ENCODE measurements around the gene HOXC6. TPM values are rescaled to one million over a fixed set of nuclear protein-coding genes. Genes with fewer than 3 reads are reported as not detected.

Gene HOXC6
- total and polyA plus RNA-seq, 2 of the 8 experiments (the other 6 are each of a cell fraction or from before 2014, with no cell fraction given): not detected

DNA sequence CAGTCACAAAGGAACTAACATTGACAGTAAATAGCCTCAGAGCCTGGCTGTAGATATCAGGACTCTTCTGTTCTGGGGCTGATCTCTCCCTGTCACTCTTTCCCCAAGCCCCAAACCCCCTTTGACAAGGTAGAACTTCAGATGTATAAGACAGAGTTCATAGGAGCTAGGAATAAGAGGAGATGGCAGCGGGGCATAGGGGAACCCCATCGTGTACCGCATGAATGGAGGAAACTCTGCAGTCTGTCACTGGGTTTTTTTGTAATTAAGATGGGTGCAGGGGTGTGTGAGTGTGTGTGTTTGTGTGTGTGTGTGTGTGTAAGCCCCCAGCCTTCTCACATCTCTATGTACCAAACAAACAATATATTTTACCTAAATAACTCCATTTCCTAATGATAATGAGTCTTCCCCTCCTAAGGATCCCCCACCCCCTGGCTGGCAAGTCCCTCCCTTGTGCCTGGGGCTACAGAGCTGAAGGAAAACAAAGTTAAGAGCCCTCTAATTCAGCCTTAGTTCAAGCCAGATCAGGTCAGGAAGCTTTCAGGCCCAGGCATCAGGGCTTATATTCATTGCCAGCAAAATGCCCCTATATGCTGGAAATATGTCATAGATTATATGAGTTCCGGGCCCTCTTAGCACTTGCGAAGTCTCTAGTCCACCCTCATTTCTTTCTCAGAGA is 16.3 kb downstream of the HOXC6 start:
- no peaks in the 10 kb centered on the region; the same call in 1 of the 2 replicates for H3K23me2 ChIP-seq (ENCODE audit: low read depth, low read length)
- no peak overlapping the region for H3K56ac ChIP-seq (replicated peaks; ENCODE audit: insufficient read length, low read depth, low read length)
- H2BK20ac ChIP-seq (ENCODE audit: low read length): no peak overlapping the region
- no peak overlapping the region for H3K14ac ChIP-seq (ENCODE audit: insufficient read length)
- no peak overlapping the region for H2AFZ ChIP-seq (ENCODE audit: low read length)
- no peak overlapping the region for H2AK5ac ChIP-seq (ENCODE audit: low read depth, low read length)
- H2BK5ac ChIP-seq (ENCODE audit: low read depth, low read length): no peak overlapping the region
- H3K9ac ChIP-seq (replicated peaks in 1 of 4; ENCODE audit: extremely low read depth in 1 of 4, low read depth in 3 of 4, low read length in 3 of 4): no peak overlapping the region
- no peak overlapping the region for H3K4me3 ChIP-seq (ENCODE audit: extremely low read depth in 1 of 4, insufficient read depth in 2 of 4, low read depth in 3 of 4, low read length in 4 of 4)
- no peak overlapping the region for H4K91ac ChIP-seq (replicated peaks; ENCODE audit: insufficient read length, low read length)
- H2BK12ac ChIP-seq (ENCODE audit: low read depth, low read length): no peak overlapping the region
- TF ChIP-seq RNF2 (IDR thresholded peaks at IDR 0.05; ENCODE audit: borderline replicate concordance, low read depth, low read length, missing control alignments, poor library complexity, severe bottlenecking): peak; percentile 65
- TF ChIP-seq SUZ12 (IDR thresholded peaks at IDR 0.05; ENCODE audit: low read length): 0 out of 2 replicates have a peak, but pooled peaks have one; percentile 2
- no peak for TF ChIP-seq HDAC2 (IDR thresholded peaks at IDR 0.05; ENCODE audit: borderline replicate concordance in 1 of 2, low read depth in 2 of 2, low read length in 2 of 2)
- TF ChIP-seq EZH2 (IDR thresholded peaks at IDR 0.05; ENCODE audit: low read depth, low read length, severe bottlenecking): peak; percentile 19
- TF ChIP-seq TCF12 (IDR thresholded peaks at IDR 0.05; ENCODE audit: low read depth, low read length): no peak
- no peak overlapping the region for H2BK15ac ChIP-seq (ENCODE audit: low read length)
- H3K27ac ChIP-seq (ENCODE audit: low read depth, low read length): no peak overlapping the region
- no peak for DNase-seq (ENCODE audit: low read depth in 1 of 2, low spot score in 2 of 2)
- no peak overlapping the region for H3K4ac ChIP-seq (replicated peaks; ENCODE audit: insufficient read length, low read depth, low read length)
- H3K4me2 ChIP-seq (ENCODE audit: insufficient read depth in 1 of 2, low read depth in 2 of 2, low read length in 2 of 2): no peak overlapping the region
- no peak overlapping the region for H4K8ac ChIP-seq (ENCODE audit: extremely low read depth, insufficient read depth, low read length)
- H3K79me1 ChIP-seq (ENCODE audit: low read depth, low read length): no peaks in the 10 kb centered on the region
- 49% methylated on average over 5 of the region's 5 CpGs; no CpG with 5 or more reads in 1 of the 2 experiments for WGBS, 2 experiments (ENCODE audit: extremely low coverage in 1 of 2, insufficient coverage in 1 of 2, insufficient read length in 1 of 2, insufficient replicate concordance in 2 of 2, low coverage in 1 of 2, low lambda C conversion rate in 2 of 2, missing lambda C conversion rate in 1 of 2)
- no peak overlapping the region for H3K23ac ChIP-seq (ENCODE audit: insufficient read length)
- H3K27me3 ChIP-seq (replicated peaks in 1 of 4; ENCODE audit: control insufficient read depth in 3 of 4, extremely low read depth in 1 of 4, insufficient read depth in 3 of 4, low read length in 3 of 4): peaks cover 95 to 100% (median 99%) of the 10 kb centered on the region in 4 experiments
- H3K9me3 ChIP-seq (ENCODE audit: insufficient read depth in 2 of 2, low read depth in 1 of 2, low read length in 1 of 2): no peaks in the 10 kb centered on the region; a peak in 2 of 4 replicates
- no peak overlapping the region for H3K18ac ChIP-seq (ENCODE audit: extremely low read depth, low read length)
- H2BK120ac ChIP-seq (replicated peaks; ENCODE audit: low read depth, low read length): no peak overlapping the region
- peaks cover 0 to 9% (median 0%) of the 10 kb centered on the region in 4 experiments; a peak in 1 of 8 replicates for H3K36me3 ChIP-seq (ENCODE audit: control insufficient read depth in 2 of 4, insufficient read depth in 4 of 4, low read length in 3 of 4)
- FAIRE-seq: no peak
- POLR2A ChIA-PET (ENCODE audit: partially characterized antibody): no interaction called here
- peaks cover 10 to 11% of the 10 kb centered on the region in 2 experiments for H4K20me1 ChIP-seq (replicated peaks in 1 of 2; ENCODE audit: control insufficient read depth in 1 of 2, insufficient read depth in 2 of 2, low read length in 2 of 2)
- no peaks in the 10 kb centered on the region for H3K79me2 ChIP-seq (ENCODE audit: control insufficient read depth in 1 of 2, insufficient read depth in 2 of 2, low read length in 2 of 2)
- CTCF ChIA-PET (ENCODE audit: partially characterized antibody): interaction anchor here (0.7 to 20.0 kb wide), 6 partner anchors 9 to 163 kb away, joined by 3 to 339 read pairs (median 5); partner anchors contain the start of gene SMUG1
- no peak overlapping the region for H4K5ac ChIP-seq (ENCODE audit: insufficient read length, low read depth, low read length)
- H3K4me1 ChIP-seq (replicated peaks in 1 of 4; ENCODE audit: control insufficient read depth in 3 of 4, insufficient read depth in 4 of 4, low read length in 3 of 4): peaks cover 0 to 4% (median 3%) of the 10 kb centered on the region in 4 experiments; a peak in 5 of 7 replicates

Data from H1 (cell line).